GM18517 (cell line): ENCODE measurements around the gene ZNF74.
"Not testable (repeated sequence)": the region's sequence is repeated elsewhere in the genome, so short reads cannot be mapped to it uniquely, and the experiment has no call there.

Source experiments
- ATAC-seq: cut with Tn5 transposase; IDR thresholded peaks from one replicate; pipeline ENCODE4 v1.9.1; 2021; ENCODE audit warnings: mild to moderate bottlenecking, moderate library complexity; ENCODE audit not compliant: unreplicated experiment

The ZNF74 gene

DNA sequence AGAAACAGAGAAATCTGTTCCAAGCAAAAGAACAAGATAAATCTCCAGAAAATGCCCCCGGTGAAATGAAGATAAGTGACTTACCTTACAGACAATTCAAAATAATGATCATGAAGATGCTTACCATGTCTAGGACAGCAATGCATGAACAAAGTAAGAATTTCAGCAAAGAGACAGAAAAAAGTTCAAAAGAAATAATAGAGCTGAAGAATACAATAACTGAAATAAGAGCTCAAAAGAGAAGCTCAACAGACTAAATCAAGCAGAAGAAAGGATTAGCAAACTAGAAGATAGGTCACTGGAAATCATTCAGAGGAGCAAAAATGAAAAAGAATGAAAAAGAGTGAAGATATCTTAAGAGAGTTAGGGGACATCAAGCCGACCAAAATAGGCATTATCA is 19.8 kb upstream of the ZNF74 start:
- not testable (repeated sequence) for ATAC-seq

- not testable (repeated sequence) for ATAC-seq
These were observed 17.7 kb upstream of the ZNF74 start for GRCh38 chr22:20376281-20376680.

DNA sequence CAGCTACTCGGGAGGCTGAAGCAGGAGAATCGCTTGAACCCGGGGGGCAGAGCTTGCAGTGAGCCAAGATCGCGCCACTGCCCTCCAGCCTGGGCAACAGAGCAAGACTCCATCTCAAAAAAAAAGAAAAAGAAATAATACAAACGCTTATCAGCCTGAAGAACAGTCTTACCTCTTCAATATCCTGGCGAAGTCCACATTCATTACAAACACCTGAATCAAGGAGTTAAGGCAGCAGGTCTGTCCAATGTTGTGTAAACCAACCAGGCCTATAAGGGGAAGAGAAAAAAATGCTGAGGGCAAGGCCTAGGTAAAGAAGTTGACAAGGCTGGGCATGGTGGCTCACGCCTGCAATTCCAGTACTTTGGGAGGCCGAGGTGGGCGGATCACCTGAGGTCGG is 17.0 kb upstream of the ZNF74 start:
- ATAC-seq, result not testable (repeated sequence)

DNA sequence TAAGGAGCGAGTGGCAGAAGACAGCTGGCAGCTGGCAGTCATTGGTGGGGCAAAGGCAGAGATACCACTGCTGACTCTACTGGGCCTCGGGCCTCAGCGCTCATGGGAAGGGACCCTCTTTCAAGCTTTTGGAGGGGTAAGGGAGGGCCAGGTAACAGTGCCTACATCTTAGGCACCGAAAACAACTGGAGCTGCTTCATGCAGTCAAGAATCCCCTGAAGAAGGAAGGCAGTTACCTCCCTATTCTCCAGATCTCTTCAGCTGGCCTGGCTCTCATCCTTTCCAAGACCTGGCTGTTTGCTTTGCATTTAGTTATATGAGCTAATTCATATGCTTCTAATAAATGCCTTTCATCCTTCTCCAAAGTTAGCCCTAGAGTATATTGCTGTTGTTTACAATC is 15.8 kb upstream of the ZNF74 start:
- ATAC-seq, result no peak

DNA sequence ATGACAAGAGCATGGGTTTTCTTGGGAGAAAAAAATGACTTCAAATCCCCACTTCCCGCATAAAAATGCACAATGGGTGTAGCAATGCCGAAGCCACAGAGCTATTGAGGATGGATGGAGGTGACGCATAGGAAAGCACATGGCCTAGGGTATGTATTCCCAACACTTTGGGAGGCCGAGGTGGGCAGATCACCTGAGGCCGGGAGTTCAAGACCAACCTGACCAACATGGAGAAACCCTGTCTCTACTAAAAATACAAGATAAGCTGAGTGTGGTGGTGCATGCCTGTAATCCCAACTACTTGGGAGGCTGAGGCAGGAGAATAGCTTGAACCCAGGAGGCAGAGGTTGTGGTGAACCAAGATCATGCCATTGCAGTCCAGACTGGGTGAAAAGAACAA is 15.3 kb upstream of the ZNF74 start:
- not testable (repeated sequence) for ATAC-seq

DNA sequence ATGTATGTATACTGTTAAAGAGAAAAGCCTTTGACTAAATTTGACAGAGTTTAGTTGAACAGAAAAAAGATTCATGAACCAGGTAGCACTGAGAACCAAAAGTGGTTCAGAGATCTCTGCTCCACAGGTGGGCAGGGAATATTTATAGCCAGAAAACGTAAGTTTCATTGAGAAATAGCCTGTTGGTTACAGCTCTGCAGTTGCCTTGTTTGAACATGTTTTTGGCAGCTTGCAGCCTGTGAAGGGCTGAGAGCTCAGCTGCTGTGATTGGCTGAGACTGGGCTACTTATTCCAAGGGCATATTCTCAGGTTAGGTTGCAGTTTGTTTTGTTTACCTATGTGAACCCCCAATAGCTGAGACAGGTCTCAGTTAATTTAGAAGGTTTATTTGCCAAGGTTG is 13.5 kb upstream of the ZNF74 start:
- no peak for ATAC-seq

- no peak for ATAC-seq
These were observed 10.4 kb upstream of the ZNF74 start for GRCh38 chr22:20383538-20383937.

- no peak for ATAC-seq
These were observed 9.8 kb upstream of the ZNF74 start for GRCh38 chr22:20384171-20384570.

DNA sequence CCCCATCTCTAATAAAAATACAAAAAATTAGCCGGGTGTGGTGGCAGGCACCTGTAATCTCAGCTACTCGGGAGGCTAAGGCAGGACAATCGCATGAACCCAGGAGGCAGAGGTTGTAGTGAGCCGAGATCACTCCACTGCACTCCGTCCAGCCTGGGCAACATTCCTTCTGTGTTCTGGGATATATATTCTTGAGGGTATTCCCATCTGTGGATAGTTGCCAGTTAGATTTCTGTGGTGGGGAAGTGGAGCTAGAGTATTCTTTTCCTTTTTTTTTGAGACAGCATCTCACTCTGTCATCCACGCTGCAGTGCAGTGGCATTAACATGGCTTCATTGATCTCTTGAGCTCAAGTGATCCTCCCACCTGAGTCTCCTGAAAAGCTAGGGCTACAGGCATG is 9.1 kb upstream of the ZNF74 start:
- no peak for ATAC-seq

DNA sequence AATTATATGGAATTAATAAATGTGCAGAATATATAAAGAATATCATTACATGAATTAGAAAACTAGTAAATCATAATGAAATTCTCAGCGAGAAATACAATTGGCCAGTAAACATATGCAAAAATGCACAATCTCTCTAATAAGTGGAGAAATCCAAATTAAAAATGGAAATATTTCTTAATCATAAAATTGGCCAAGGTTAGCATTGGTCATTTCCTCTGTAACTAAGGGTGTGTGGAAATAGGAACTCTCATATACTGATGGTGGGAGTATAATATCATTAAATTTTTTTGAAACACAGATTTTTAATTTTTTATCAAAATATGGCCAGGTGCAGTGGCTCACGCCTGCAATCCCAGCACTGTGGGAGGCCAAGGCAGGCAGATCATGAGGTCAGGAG is 7.6 kb upstream of the ZNF74 start:
- ATAC-seq, result no peak

- no peak for ATAC-seq
These were observed 7.0 kb upstream of the ZNF74 start for GRCh38 chr22:20386972-20387371.

- ATAC-seq, result no peak
These were observed 5.8 kb upstream of the ZNF74 start for GRCh38 chr22:20388200-20388599.

DNA sequence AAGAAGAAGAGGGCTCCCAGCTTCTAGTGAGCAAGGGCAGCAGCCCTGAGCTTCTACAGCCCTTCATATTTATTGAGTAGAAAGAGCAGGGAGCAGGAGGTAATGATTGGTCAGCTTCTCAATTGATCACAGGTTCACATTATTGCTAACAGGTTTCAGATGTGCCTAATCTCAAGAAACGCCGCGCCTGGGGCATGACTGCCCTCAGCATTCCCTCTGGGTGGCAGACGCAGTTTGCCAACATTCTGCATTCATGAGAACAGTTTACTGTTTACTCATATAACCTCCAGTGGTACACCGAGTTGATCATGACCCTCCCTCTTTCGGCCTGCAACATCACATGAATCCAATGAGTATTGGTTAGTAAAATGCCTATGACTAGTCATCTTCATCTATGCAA is 4.7 kb upstream of the ZNF74 start:
- no peak for ATAC-seq

- ATAC-seq, result no peak
These were observed 3.5 kb upstream of the ZNF74 start for GRCh38 chr22:20390394-20390907.

GRCh38 chr22:20391222-20391621 is 2.7 kb upstream of the ZNF74 start:
- no peak for ATAC-seq

- not testable (repeated sequence) for ATAC-seq
These were observed 1.5 kb upstream of the ZNF74 start for GRCh38 chr22:20392365-20392881.

DNA sequence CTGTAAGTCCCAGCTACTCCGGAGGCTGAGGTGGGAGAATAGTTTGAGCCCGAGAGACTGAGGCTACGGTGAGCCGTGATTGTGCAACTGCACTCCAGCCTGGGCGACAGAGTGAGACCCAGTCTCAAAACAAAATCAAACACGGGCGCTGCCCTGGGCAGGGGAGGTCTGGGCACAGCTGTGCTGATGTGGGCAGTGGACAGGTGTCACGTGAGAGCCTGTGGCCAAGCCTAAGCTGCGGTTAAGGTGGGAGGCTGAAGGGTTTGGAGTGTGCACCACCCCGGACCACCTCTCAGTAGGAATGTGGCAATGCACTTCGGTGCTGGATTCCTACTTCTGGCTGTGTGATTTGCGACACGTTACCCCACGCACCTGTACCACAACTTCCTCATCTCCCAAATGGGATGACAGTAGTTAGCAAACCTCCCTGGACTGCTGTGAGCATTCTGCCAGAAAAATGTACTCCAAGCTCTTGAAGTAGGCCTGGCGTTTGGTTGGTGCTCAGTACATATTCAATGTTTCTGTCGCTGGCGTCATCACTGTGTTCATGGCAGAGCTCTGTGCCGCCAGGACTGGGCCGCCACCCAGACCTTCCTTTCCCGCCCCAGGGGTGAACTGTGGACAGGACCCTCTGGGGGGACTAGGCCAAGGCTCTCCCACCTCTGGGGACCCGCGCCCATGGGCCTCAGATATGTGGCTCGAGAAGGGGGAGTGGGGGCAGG is 807 bp upstream of the ZNF74 start:
- no peak for ATAC-seq

DNA sequence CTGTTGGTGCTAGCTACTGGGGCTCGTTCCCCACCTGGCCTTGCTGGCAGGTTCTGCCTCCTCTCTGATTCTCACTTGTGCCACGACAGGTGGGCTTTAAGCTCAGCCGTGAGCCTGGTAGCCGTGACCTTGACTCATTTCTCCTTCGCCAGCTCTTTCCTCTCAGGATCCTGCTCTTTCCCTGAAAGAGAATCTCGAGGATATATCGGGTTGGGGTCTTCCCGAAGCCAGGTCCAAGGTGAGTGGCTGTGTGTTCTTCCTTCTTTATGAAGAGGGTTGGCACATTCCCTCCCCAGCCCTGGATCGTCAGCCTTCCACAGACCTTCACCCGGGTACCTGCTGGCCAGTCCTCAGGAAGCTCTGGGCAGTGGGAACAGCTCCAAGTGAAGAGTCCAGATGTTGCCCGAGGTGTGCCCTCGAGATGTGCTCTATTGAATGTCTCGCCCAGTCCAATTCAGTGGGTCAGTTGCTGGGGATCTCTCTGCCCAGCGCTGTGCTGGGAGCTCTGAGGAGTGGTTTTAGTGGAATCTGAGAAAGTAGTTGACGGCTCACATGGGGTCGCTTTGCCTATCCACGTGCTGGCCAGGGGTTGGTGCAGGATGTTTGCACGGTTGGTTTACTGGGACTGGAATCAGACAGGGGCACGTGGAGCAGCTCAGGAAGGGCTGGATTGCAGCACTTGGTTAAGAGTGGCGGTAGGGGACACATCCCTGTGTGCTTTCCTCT is 1.4 kb downstream of the ZNF74 start:
- ATAC-seq, result no peak

DNA sequence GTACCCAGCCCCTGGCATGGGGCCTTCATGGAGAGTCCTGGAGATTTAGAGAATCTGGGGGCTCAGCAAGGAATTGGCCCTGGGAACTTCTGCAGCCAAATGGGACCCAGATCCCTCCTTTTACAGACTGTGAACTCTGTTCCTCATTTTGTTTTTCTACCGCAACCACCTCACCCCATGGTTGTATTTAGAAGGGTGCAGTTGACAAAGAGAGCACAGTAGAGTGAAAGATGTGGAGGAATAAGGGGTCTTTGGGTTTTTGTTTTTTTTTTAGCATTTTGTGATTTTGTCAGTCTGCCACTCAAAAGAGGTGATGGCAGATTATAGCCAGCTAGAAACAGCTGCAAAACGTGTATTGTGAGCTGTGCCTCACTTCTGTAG is 1.9 kb downstream of the ZNF74 start:
- no peak for ATAC-seq

DNA sequence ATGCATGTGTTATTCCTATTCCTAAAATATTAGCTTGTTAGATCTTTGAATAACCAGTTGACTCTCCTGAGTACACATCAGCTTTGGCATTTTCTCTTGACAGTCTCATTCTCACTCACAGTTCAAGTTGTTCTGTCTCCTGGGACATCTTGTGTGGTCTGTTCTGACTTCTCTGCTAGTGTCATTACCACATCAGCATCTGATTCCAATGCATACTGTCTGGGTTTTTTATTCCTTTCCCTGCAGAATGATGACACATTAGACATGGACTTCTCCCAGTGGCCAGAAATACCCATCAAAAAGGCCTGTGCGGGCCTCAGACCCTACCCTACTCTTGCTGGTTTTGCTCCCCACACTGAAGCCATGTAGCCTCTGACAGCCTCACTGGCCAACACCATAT is 2.7 kb downstream of the ZNF74 start:
- ATAC-seq, result no peak

GRCh38 chr22:20397498-20397897 is 3.5 kb downstream of the ZNF74 start:
- no peak for ATAC-seq

- no peak for ATAC-seq
These were observed 4.5 kb downstream of the ZNF74 start for GRCh38 chr22:20398420-20398819.
